Measurements from ENCODE around the gene DPP4. TPM values are rescaled to one million over a fixed set of nuclear protein-coding genes. Genes with fewer than 3 reads are reported as not detected.

The DPP4 gene
- total RNA-seq, 2 donors from 2014 or later: 36.8 to 76.0 TPM

GRCh38 chr2:162079514-162079913, 5.5 kb upstream of the DPP4 start:
- Histone ChIP-seq H3K27me3 (replicated peaks; ENCODE audit: insufficient read depth) (no peaks in the 10 kb centered on the region), H3K27ac (no peak overlapping the region), H3K4me1 (replicated peaks) (no peaks in the 10 kb centered on the region), H3K4me3 (no peak overlapping the region), H3K9me3 (no peaks in the 10 kb centered on the region), H3K36me3 (no peaks in the 10 kb centered on the region)
- no peak for DNase-seq (ENCODE audit: low spot score)
- 83% methylated on average over 2 of the region's 2 CpGs for WGBS
- intact Hi-C loops (cut with DNase I): no loop called here
- TF ChIP-seq POLR2A (IDR thresholded peaks at IDR 0.05): no peak
- TF ChIP-seq, protein P1, sequence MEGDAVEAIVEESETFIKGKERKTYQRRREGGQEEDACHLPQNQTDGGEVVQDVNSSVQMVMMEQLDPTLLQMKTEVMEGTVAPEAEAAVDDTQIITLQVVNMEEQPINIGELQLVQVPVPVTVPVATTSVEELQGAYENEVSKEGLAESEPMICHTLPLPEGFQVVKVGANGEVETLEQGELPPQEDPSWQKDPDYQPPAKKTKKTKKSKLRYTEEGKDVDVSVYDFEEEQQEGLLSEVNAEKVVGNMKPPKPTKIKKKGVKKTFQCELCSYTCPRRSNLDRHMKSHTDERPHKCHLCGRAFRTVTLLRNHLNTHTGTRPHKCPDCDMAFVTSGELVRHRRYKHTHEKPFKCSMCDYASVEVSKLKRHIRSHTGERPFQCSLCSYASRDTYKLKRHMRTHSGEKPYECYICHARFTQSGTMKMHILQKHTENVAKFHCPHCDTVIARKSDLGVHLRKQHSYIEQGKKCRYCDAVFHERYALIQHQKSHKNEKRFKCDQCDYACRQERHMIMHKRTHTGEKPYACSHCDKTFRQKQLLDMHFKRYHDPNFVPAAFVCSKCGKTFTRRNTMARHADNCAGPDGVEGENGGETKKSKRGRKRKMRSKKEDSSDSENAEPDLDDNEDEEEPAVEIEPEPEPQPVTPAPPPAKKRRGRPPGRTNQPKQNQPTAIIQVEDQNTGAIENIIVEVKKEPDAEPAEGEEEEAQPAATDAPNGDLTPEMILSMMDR (IDR thresholded peaks at IDR 0.05): no peak
- TF ChIP-seq POLR2AphosphoS5 (IDR thresholded peaks at IDR 0.05): no peak

GRCh38 chr2:162075689-162076132, 1.7 kb upstream of the DPP4 start:
- H3K36me3 ChIP-seq: no peaks in the 10 kb centered on the region
- no peak for DNase-seq (ENCODE audit: low spot score)
- 93% methylated on average over 2 of the region's 2 CpGs for WGBS
- no peak overlapping the region for H3K27ac ChIP-seq
- TF ChIP-seq POLR2A (IDR thresholded peaks at IDR 0.05) (no peak), POLR2AphosphoS5 (IDR thresholded peaks at IDR 0.05) (no peak)
- TF ChIP-seq, protein P1 (IDR thresholded peaks at IDR 0.05): no peak
- no peaks in the 10 kb centered on the region for H3K4me1 ChIP-seq (replicated peaks)
- intact Hi-C loops (cut with DNase I): no loop called here
- no peak overlapping the region for H3K4me3 ChIP-seq
- H3K9me3 ChIP-seq: no peaks in the 10 kb centered on the region
- no peaks in the 10 kb centered on the region for H3K27me3 ChIP-seq (replicated peaks; ENCODE audit: insufficient read depth)

GRCh38 chr2:162074928-162075688, 1.1 kb upstream of the DPP4 start:
- Histone ChIP-seq H3K4me3 (no peak overlapping the region), H3K4me1 (replicated peaks) (no peaks in the 10 kb centered on the region), H3K27ac (peak overlapping the region in 1 of 2 donors; percentile 87), H3K36me3 (no peaks in the 10 kb centered on the region), H3K9me3 (no peaks in the 10 kb centered on the region), H3K27me3 (replicated peaks; ENCODE audit: insufficient read depth) (no peaks in the 10 kb centered on the region)
- intact Hi-C loops (cut with DNase I): no loop called here
- no peak for DNase-seq (ENCODE audit: low spot score)
- TF ChIP-seq POLR2A (IDR thresholded peaks at IDR 0.05) (no peak), POLR2AphosphoS5 (IDR thresholded peaks at IDR 0.05) (no peak)
- TF ChIP-seq, protein P1 (IDR thresholded peaks at IDR 0.05): no peak
- 74% methylated on average over 6 of the region's 6 CpGs for WGBS

GRCh38 chr2:162074632-162074895, 549 bp upstream of the DPP4 start:
- intact Hi-C loops (cut with DNase I): no loop called here
- Histone ChIP-seq H3K4me3 (peak overlapping the region; percentile 39 to 56), H3K27me3 (replicated peaks; ENCODE audit: insufficient read depth) (no peaks in the 10 kb centered on the region), H3K9me3 (no peaks in the 10 kb centered on the region), H3K36me3 (no peaks in the 10 kb centered on the region), H3K4me1 (replicated peaks) (no peaks in the 10 kb centered on the region), H3K27ac (peak overlapping the region; percentile 75 to 87)
- WGBS: 37% methylated on average over 2 of the region's 2 CpGs
- DNase-seq (ENCODE audit: low spot score): no peak
- TF ChIP-seq POLR2AphosphoS5 (IDR thresholded peaks at IDR 0.05) (peak; percentile 32), POLR2A (IDR thresholded peaks at IDR 0.05) (no peak)
- TF ChIP-seq, protein P1 (IDR thresholded peaks at IDR 0.05): no peak

All from prostate gland (tissue), 2 donors.